Progenitor cell of endocrine pancreas (in vitro differentiated cells): ENCODE data around the gene UQCC5. TPM values are rescaled to one million over a fixed set of nuclear protein-coding genes. Genes with fewer than 3 reads are reported as not detected.

Experiments used
- DNase-seq: peaks from one replicate; pipeline ENCODE4 v3.0.0; 2021; ENCODE audit warnings: low spot score; ENCODE audit not compliant: unreplicated experiment
- H3K27ac Mint-ChIP-seq: 2 replicates; pipeline ENCODE4 v1.8.0; 2021; ENCODE audit warnings: mild to moderate bottlenecking, moderate library complexity, mixed read lengths
- H3K27me3 Mint-ChIP-seq: 2 replicates; pipeline ENCODE4 v1.8.0; 2021; ENCODE audit warnings: mixed read lengths
- H3K36me3 Mint-ChIP-seq: 2 replicates; pipeline ENCODE4 v1.8.0; 2022; ENCODE audit warnings: mixed read lengths; ENCODE audit not compliant: insufficient read depth
- H3K4me1 Mint-ChIP-seq: 2 replicates; pipeline ENCODE4 v1.8.0; 2021; ENCODE audit warnings: low read depth, mixed read lengths
- H3K4me3 Mint-ChIP-seq: 2 replicates; pipeline ENCODE4 v1.8.0; 2021; ENCODE audit warnings: low read depth, mild to moderate bottlenecking, moderate library complexity, mixed read lengths
- H3K9me3 Mint-ChIP-seq: 2 replicates; pipeline ENCODE4 v1.8.0; 2021; ENCODE audit warnings: low read depth, mixed read lengths
- CTCF ChIP-seq: fragments of 200-600 bp; sonication (generic); IDR thresholded peaks from one replicate; pipeline ENCODE4 v1.5.0; 2021; ENCODE audit warnings: antibody characterized with exemption, mild to moderate bottlenecking; ENCODE audit not compliant: unreplicated experiment
- total RNA-seq: library from RNA; stranded (reverse); gene quantifications from 2 replicates; pipeline ENCODE4 v1.2.1, GENCODE V29; 2021

UQCC5 gene
- total RNA-seq, 1 donor from 2014 or later: 14.2 TPM

GRCh38 chr3:52561028-52561747, 24.8 kb downstream of the UQCC5 start:
- Mint-ChIP-seq H3K4me1 (no peaks in the 10 kb centered on the region), H3K36me3 (peaks cover 15% of the 10 kb centered on the region), H3K27ac (no peak overlapping the region), H3K9me3 (no peaks in the 10 kb centered on the region), H3K4me3 (no peak overlapping the region), H3K27me3 (no peaks in the 10 kb centered on the region)
- no peak for DNase-seq
- TF ChIP-seq CTCF: no peak

GRCh38 chr3:52563984-52564383, 27.6 kb downstream of the UQCC5 start:
- DNase-seq: no peak
- TF ChIP-seq CTCF: no peak
- Mint-ChIP-seq H3K27ac (no peak overlapping the region), H3K4me1 (no peaks in the 10 kb centered on the region), H3K27me3 (no peaks in the 10 kb centered on the region), H3K9me3 (no peaks in the 10 kb centered on the region), H3K36me3 (peaks cover 21% of the 10 kb centered on the region), H3K4me3 (no peak overlapping the region)

GRCh38 chr3:52568069-52568468, 31.7 kb downstream of the UQCC5 start:
- no peaks in the 10 kb centered on the region for H3K9me3 Mint-ChIP-seq
- no peak for DNase-seq
- no peaks in the 10 kb centered on the region for H3K27me3 Mint-ChIP-seq
- H3K4me1 Mint-ChIP-seq: no peaks in the 10 kb centered on the region
- peaks cover 24% of the 10 kb centered on the region for H3K36me3 Mint-ChIP-seq
- no peak for TF ChIP-seq CTCF
- H3K27ac Mint-ChIP-seq: peak overlapping the region; percentile 78
- no peak overlapping the region for H3K4me3 Mint-ChIP-seq

- H3K27me3 Mint-ChIP-seq: no peaks in the 10 kb centered on the region
- H3K4me3 Mint-ChIP-seq: no peak overlapping the region
- DNase-seq: no peak
- H3K36me3 Mint-ChIP-seq: peaks cover 27% of the 10 kb centered on the region
- no peak overlapping the region for H3K27ac Mint-ChIP-seq
- H3K9me3 Mint-ChIP-seq: no peaks in the 10 kb centered on the region
- TF ChIP-seq CTCF: no peak
- no peaks in the 10 kb centered on the region for H3K4me1 Mint-ChIP-seq
Observed at GRCh38 chr3:52570076-52570475, 33.7 kb downstream of the UQCC5 start.

- DNase-seq: no peak
- TF ChIP-seq CTCF: no peak
- Mint-ChIP-seq H3K4me3 (no peak overlapping the region), H3K36me3 (peaks cover 29% of the 10 kb centered on the region), H3K27me3 (no peaks in the 10 kb centered on the region), H3K27ac (no peak overlapping the region), H3K9me3 (no peaks in the 10 kb centered on the region), H3K4me1 (no peaks in the 10 kb centered on the region)
Observed at GRCh38 chr3:52572221-52572620, 35.8 kb downstream of the UQCC5 start.
